Lung (tissue), 12 donors: Measurements from ENCODE around the gene STUM. TPM values are rescaled to one million over a fixed set of nuclear protein-coding genes. Genes with fewer than 3 reads are reported as not detected.

Experiments used
- ATAC-seq: fragments of 200-7000 bp; cut with Tn5 transposase; one replicate; pipeline ENCODE4 v1.9.1; 2020; ENCODE audit warnings: moderate number of reproducible peaks; ENCODE audit not compliant: insufficient read depth, low FRiP score
- DNase-seq, 3 donors: peaks; one replicate each; pipeline ENCODE4 v3.0.0-alpha.2; 2013 to 2017
- H3K27ac ChIP-seq, 2 donors: one replicate each; pipeline ENCODE4 v1.5.1; 2013; ENCODE audit warnings: mild to moderate bottlenecking in 2 of 2, moderate library complexity in 2 of 2, control low read depth in 1 of 2, inconsistent platforms in 1 of 2, low read depth in 1 of 2, low read length in 1 of 2
- H3K27me3 ChIP-seq, 3 donors: one replicate each; pipeline ENCODE4 v1.5.1; 2013; ENCODE audit warnings: low read length in 2 of 3; ENCODE audit not compliant: control insufficient read depth in 3 of 3, insufficient read depth in 3 of 3
- H3K36me3 ChIP-seq, 4 donors: one replicate each; pipeline ENCODE4 v1.5.1; 2013; ENCODE audit warnings: low read length in 4 of 4, mild to moderate bottlenecking in 1 of 4, moderate library complexity in 1 of 4; ENCODE audit not compliant: control insufficient read depth in 4 of 4, insufficient read depth in 4 of 4
- H3K4me1 ChIP-seq, 5 donors: one replicate each; pipeline ENCODE4 v1.5.1; 2013; ENCODE audit warnings: low read length in 5 of 5, mild to moderate bottlenecking in 2 of 5, moderate library complexity in 1 of 5; ENCODE audit not compliant: control insufficient read depth in 5 of 5, insufficient read depth in 5 of 5
- H3K4me3 ChIP-seq: one replicate; pipeline ENCODE4 v1.5.1; 2013; ENCODE audit warnings: mild to moderate bottlenecking, control low read depth, moderate library complexity
- H3K9ac ChIP-seq, 2 donors: one replicate each; pipeline ENCODE4 v1.5.1; 2013; ENCODE audit warnings: low read length in 2 of 2, control low read depth in 1 of 2; ENCODE audit not compliant: insufficient read depth in 1 of 2
- H3K9me3 ChIP-seq, 4 donors: one replicate each; pipeline ENCODE4 v1.5.1; 2013; ENCODE audit warnings: low read length in 3 of 4, mild to moderate bottlenecking in 1 of 4, moderate library complexity in 1 of 4; ENCODE audit not compliant: control insufficient read depth in 4 of 4, insufficient read depth in 3 of 4
- CTCF ChIP-seq: IDR thresholded peaks from 2 replicates; pipeline ENCODE4 v1.5.1; 2012; ENCODE audit warnings: mild to moderate bottlenecking; ENCODE audit errors: control extremely low read depth, extremely low read depth
- WGBS, 2 donors: extraction: QIAGEN DNeasy Blood & Tissue Kit; methylation state at CpG; one replicate each; pipeline ENCODE4 v1.1.7; 2013; 5-methylcytosine and 5-hydroxymethylcytosine counted together
- polyA plus RNA-seq, 2 donors: library from polyadenylated mRNA; stranded (reverse); fragments of 200-250 nt; gene quantifications; one replicate each; pipeline ENCODE4 v1.2.1, GENCODE V29; 2013
- total RNA-seq, 2 donors: library from RNA; depleted of rRNA in 1 of 2; stranded (reverse); fragments of >200 nt in 1 of 2; gene quantifications; one replicate each; pipeline ENCODE4 v1.2.1, GENCODE V29; 2014 to 2021
- donor health status: control.
- donor health status: control.
- donor health status: Bipolar disorder and iron deficiency.
- donor health status: healthy.
- donor health status: DM: yes; HTN: yes; CAD: no.

STUM gene
- total and polyA plus RNA-seq, 4 donors: 0.09 to 0.58 (median 0.48) TPM

GRCh38 chr1:226608699-226609505 lies 60.3 kb downstream of the STUM start:
- no peak overlapping the region for H3K9ac ChIP-seq
- H3K36me3 ChIP-seq: no peaks in the 10 kb centered on the region
- no peak overlapping the region for H3K4me3 ChIP-seq
- 64 to 66% methylated on average over 18 of the region's 18 CpGs for WGBS, 2 donors
- ATAC-seq (no peak), DNase-seq (peak; percentile 64 to 74 (median 67))
- H3K27ac ChIP-seq: no peak overlapping the region
- no peaks in the 10 kb centered on the region for H3K27me3 ChIP-seq
- H3K4me1 ChIP-seq: peaks cover 0 to 14% (median 0%) of the 10 kb centered on the region in 5 donors
- peak; percentile 40 for TF ChIP-seq CTCF
- H3K9me3 ChIP-seq: no peaks in the 10 kb centered on the region

DNA sequence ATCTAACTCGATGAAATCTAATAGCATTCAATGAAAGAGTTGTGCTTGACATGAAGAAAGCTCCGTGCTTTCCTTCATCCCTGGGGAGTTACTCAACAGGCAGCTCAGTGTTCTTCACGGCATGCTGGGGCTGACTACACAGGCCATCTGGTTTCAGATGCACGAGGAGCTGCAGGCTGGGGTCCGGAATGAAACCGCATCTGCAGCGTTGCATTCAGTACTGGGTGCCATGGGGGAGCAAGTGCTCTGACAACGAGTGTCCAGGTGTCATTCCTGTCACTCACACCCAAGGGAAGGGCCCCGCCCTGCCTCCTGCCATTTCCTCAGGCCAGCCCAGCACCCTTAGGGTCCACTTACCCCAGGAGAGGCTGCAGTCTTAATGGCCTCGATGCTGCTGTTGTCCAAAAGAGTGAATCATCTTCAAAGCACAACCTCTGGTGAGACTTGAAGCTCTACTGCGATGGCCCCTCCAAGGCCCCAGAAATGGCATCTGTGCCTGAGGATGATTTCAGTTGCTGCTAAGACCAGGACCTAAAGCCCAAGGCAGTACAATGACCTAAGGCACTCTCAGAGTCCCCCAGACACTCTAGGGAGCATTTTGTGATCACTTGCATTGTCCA lies 61.4 kb downstream of the STUM start:
- 82 to 84% methylated on average over 11 of the region's 11 CpGs for WGBS, 2 donors
- no peak overlapping the region for H3K9ac ChIP-seq
- no peaks in the 10 kb centered on the region for H3K9me3 ChIP-seq
- no peak overlapping the region for H3K27ac ChIP-seq
- TF ChIP-seq CTCF: no peak
- no peak for DNase-seq
- no peaks in the 10 kb centered on the region for H3K27me3 ChIP-seq
- peaks cover 0 to 4% (median 0%) of the 10 kb centered on the region in 5 donors for H3K4me1 ChIP-seq
- H3K4me3 ChIP-seq: no peak overlapping the region
- no peaks in the 10 kb centered on the region for H3K36me3 ChIP-seq
- no peak for ATAC-seq

- no peak for TF ChIP-seq CTCF
- H3K4me1 ChIP-seq: peaks cover 0 to 3% (median 0%) of the 10 kb centered on the region in 5 donors
- H3K36me3 ChIP-seq: no peaks in the 10 kb centered on the region
- DNase-seq: peak in 1 of 3 donors; percentile 9
- 89 to 95% methylated on average over 7 of the region's 7 CpGs for WGBS, 2 donors
- H3K27ac ChIP-seq: no peak overlapping the region
- no peak for ATAC-seq
- no peak overlapping the region for H3K9ac ChIP-seq
- H3K9me3 ChIP-seq: no peaks in the 10 kb centered on the region
- no peak overlapping the region for H3K4me3 ChIP-seq
- H3K27me3 ChIP-seq: no peaks in the 10 kb centered on the region
Measured at GRCh38 chr1:226610671-226611070, 62.1 kb downstream of the STUM start.
